ENCODE data around the gene INS.
"Not testable (repeated sequence)": the region's sequence is repeated elsewhere in the genome, so short reads cannot be mapped to it uniquely, and the experiment has no call there.

Gene INS

GRCh38 chr11:2180789-2181370, 19.9 kb upstream of the INS start:
- no peak for DNase-seq (ENCODE audit: low spot score)

- DNase-seq (ENCODE audit: low spot score) = no peak
These were observed 19.3 kb upstream of the INS start for GRCh38 chr11:2180347-2180746.

GRCh38 chr11:2179516-2179915, 18.5 kb upstream of the INS start:
- no peak for DNase-seq (ENCODE audit: low spot score)

GRCh38 chr11:2178906-2179494, 18.0 kb upstream of the INS start:
- DNase-seq (ENCODE audit: low spot score) = no peak

GRCh38 chr11:2178055-2178773, 17.2 kb upstream of the INS start:
- not testable (repeated sequence) for DNase-seq (ENCODE audit: low spot score)

GRCh38 chr11:2177076-2177475, 16.1 kb upstream of the INS start:
- DNase-seq (ENCODE audit: low spot score) = no peak

GRCh38 chr11:2176389-2176900, 15.4 kb upstream of the INS start:
- no peak for DNase-seq (ENCODE audit: low spot score)

GRCh38 chr11:2175659-2176058, 14.7 kb upstream of the INS start:
- DNase-seq (ENCODE audit: low spot score) = no peak

GRCh38 chr11:2174361-2174760, 13.4 kb upstream of the INS start:
- DNase-seq (ENCODE audit: low spot score) = no peak

- DNase-seq (ENCODE audit: low spot score) = no peak
These were observed 12.8 kb upstream of the INS start for GRCh38 chr11:2173761-2174160.

GRCh38 chr11:2173150-2173693, 12.2 kb upstream of the INS start:
- DNase-seq (ENCODE audit: low spot score) = no peak

GRCh38 chr11:2172676-2173075, 11.7 kb upstream of the INS start:
- DNase-seq (ENCODE audit: low spot score) = no peak

GRCh38 chr11:2171591-2172003, 10.6 kb upstream of the INS start, which contains the start of gene TH:
Gene TH (minus strand): TSS chr11:2171815. CDS start chr11:2171786, 29 bp downstream.
- DNase-seq (ENCODE audit: low spot score) = no peak

- DNase-seq (ENCODE audit: low spot score) = no peak
These were observed 8.9 kb upstream of the INS start for GRCh38 chr11:2169626-2170570.

GRCh38 chr11:2169005-2169378, 8.0 kb upstream of the INS start:
- DNase-seq (ENCODE audit: low spot score) = no peak

- DNase-seq (ENCODE audit: low spot score) = no peak
These were observed 7.4 kb upstream of the INS start for GRCh38 chr11:2168286-2169004.

- no peak for DNase-seq (ENCODE audit: low spot score)
These were observed 6.4 kb upstream of the INS start for GRCh38 chr11:2167141-2168045.

GRCh38 chr11:2166091-2166851, 5.3 kb upstream of the INS start:
- DNase-seq (ENCODE audit: low spot score) = no peak

GRCh38 chr11:2165571-2165970, 4.6 kb upstream of the INS start:
- DNase-seq (ENCODE audit: low spot score) = no peak
